ENCODE measurements around the gene PTGR1.

The PTGR1 gene

DNA sequence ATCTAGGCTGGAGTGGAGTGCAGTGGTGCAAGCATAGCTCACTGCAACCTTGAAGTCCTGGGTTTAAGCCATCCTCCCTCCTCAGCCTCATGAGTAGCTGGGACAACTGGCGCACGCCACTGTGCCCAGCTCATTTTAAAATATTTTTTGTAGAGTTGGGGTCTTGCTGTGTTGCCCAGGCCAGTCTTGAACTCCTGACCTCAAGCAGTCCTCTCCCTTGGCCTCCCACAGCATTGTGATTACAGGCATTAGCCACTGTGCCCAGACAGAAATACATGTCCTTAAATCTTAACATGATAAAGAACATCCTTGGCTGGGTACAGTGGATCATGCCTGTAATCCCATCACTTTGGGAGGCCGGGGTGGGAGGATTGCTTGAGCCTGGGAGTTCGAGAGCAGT, 67.7 kb downstream of the PTGR1 start:
- DNase-seq: no peak

DNA sequence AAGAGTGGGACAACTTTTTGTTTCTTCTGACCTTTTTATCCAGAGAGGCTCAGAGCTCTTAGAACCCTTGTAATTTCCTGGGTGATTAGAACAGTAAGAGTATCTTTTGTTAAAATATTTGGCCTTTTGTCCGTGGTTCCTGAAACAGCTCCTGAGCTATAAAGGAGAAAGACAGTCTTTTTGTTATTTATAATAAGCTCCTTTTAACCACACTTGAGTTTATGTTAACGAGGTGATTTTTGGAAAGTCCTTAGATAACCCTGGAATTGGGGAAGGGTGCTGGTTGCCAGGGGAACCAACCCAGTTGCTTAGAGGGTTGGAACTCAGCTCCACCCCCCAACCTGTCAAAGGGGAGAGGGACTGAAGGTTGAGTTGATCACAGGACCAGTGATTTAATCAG, 69.7 kb downstream of the PTGR1 start:
- no peak for DNase-seq

DNA sequence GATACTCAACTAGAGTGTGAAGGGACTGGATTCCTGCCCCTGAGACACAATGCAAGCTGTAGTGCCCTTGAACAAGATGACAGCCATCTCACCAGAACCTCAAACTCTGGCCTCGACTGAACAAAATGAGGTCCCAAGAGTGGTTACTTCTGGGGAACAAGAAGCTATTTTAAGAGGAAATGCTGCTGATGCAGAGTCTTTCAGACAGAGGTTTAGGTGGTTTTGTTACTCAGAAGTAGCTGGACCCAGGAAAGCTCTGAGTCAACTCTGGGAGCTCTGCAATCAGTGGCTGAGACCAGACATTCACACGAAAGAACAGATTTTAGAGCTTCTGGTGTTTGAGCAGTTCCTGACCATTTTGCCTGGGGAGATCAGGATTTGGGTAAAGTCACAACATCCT, 72.1 kb downstream of the PTGR1 start:
- DNase-seq: no peak

DNA sequence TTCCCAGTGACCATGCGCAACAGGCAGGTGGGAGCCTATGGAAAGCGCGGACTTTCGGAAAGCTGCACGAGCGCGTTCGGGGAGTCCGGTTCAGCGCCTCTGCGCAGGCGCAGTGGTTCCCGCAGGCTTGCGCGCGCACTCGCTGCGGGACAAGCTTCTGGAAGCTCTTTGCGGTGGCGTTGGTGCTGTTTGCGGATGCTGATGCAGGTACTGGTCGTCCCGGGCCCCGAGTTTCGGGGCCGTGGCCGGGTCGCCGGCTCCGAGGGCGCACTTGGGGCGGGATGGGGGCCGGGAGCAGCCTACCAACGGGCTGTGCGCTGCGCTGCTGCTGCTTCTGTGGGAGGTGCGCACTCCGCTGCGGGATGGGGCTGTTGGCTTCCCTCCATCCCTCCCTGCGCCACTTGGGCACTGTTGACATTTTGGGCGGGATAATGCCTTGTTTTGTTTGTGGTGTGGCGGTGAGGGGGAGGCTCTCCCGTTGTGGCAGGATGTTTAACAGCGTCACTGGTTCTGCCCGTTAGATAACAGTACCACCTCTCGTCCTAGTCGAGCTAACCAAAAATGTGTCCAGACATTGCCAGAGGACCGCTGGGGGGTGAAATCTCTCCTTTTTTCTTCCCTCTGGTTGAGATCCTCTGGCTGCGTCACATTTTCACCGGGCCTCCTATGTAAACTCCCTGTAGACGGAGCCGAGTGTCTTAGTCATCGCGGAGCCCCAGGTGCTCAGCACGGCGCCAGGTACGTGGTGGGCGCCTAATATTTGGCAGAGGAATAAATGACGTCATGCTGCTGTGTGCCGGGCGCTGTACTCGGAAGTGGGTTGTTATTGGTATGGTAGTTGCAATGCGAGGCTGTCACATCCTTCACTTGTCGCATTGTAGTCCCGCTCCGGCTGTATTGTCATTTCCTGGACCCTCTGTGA, 74.1 kb downstream of the PTGR1 start, which contains the start of gene ZNF483:
TSS of gene ZNF483 (plus strand) at position 124 of the 922 bp plus-strand sequence. CDS start 2,217 bp downstream, outside the sequence.
- peak; percentile 69 for DNase-seq

DNA sequence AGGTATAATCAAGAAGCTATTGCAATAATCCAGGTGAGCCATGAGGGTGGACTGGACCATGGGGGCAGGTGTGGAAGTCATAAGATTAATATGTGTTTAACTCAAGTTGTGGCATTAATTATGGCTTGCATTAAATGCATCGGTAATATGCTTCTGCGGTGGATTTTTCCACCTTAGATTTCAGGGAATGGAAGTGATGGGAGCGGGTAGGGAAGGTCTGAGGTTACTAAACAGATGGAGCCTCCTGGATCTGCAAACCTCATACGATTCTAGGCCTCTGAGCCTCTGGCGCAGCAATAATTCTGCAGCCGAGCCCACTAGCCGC, 74.8 kb downstream of the PTGR1 start:
- DNase-seq: no peak

DNA sequence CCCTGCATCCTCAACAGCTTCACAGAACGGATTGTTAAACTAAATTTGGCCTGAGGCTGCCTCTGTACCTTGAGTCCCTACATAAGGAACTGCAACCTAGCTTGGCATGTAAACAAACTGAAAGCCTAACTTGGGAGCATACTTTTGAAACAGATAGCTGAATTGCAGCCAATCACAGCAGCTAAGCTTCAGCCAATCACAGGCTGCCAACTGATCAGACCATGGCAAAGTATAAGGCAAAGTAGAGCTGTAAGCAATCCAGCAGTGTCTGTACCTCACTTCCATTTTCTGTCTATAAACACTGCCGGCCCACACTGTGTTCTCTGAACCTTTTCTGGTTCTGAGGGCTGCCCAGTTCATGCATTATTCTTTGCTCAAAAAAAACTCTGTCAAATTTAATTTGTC, 83.4 kb downstream of the PTGR1 start:
- no peak for DNase-seq

DNA sequence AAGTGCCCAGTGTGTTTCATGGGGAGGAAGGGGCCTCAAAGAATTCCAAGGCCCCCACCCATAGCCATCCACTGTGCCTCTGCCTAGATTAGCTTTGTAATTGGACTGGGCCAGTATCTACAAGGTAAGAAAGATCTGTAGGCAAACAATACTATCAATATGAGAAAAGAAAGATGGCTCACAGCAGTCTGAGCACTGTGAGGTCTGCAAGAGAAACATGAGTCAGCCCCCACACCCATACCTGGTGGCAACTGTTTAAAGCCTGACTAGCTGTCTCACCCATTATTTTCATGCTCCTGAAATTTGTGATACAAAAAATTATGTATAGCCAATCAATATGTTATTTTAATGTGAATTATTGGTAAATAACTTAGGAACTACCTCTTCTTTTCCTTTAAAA, 84.5 kb downstream of the PTGR1 start:
- no peak for DNase-seq

Data from activated naive CD4-positive, alpha-beta T cell treated with Interleukin-2 at 50 U/mL for 16 hours (primary cell).